SKM-1 treated with dmso at 0.1 percent for 144 hours (cell line): Measurements from ENCODE around the gene CMIP.

ENCODE experiments used
- DNase-seq: peaks from one replicate; lab custom pipeline; 2025; ENCODE audit not compliant: unreplicated experiment; lab: John Stamatoyannopoulos, UW

The CMIP gene

GRCh38 chr16:81528256-81528655, 83.6 kb downstream of the CMIP start:
- no peak for DNase-seq

GRCh38 chr16:81530296-81530721, 85.7 kb downstream of the CMIP start:
- no peak for DNase-seq

GRCh38 chr16:81530814-81531213, 86.2 kb downstream of the CMIP start:
- DNase-seq: no peak

GRCh38 chr16:81531419-81531821, 86.8 kb downstream of the CMIP start:
- DNase-seq: no peak

GRCh38 chr16:81532491-81533174, 88.0 kb downstream of the CMIP start:
- no peak for DNase-seq

- no peak for DNase-seq
Measured at GRCh38 chr16:81533175-81533507, 88.5 kb downstream of the CMIP start.

GRCh38 chr16:81535679-81536360, 91.2 kb downstream of the CMIP start:
- DNase-seq: no peak

GRCh38 chr16:81536648-81537047, 92.0 kb downstream of the CMIP start:
- no peak for DNase-seq

GRCh38 chr16:81537721-81538561, 93.3 kb downstream of the CMIP start:
- no peak for DNase-seq

GRCh38 chr16:81539009-81539758, 94.6 kb downstream of the CMIP start:
- no peak for DNase-seq

GRCh38 chr16:81539759-81540472, 95.3 kb downstream of the CMIP start:
- DNase-seq: no peak

- no peak for DNase-seq
Measured at GRCh38 chr16:81541314-81541713, 96.7 kb downstream of the CMIP start.

- DNase-seq: no peak
Measured at GRCh38 chr16:81542609-81543570, 98.3 kb downstream of the CMIP start.

- DNase-seq: no peak
Measured at GRCh38 chr16:81543571-81543970, 99.0 kb downstream of the CMIP start.

GRCh38 chr16:81544261-81544660, 99.7 kb downstream of the CMIP start:
- DNase-seq: no peak

- DNase-seq: no peak
Measured at GRCh38 chr16:81544700-81545271, 100.2 kb downstream of the CMIP start.

GRCh38 chr16:81545470-81546250, 101.1 kb downstream of the CMIP start:
- no peak for DNase-seq

GRCh38 chr16:81546781-81547180, 102.2 kb downstream of the CMIP start:
- no peak for DNase-seq
